ENCODE data around the gene ABHD6.
"Not testable (repeated sequence)": the region's sequence is repeated elsewhere in the genome, so short reads cannot be mapped to it uniquely, and the experiment has no call there.

Gene ABHD6

DNA sequence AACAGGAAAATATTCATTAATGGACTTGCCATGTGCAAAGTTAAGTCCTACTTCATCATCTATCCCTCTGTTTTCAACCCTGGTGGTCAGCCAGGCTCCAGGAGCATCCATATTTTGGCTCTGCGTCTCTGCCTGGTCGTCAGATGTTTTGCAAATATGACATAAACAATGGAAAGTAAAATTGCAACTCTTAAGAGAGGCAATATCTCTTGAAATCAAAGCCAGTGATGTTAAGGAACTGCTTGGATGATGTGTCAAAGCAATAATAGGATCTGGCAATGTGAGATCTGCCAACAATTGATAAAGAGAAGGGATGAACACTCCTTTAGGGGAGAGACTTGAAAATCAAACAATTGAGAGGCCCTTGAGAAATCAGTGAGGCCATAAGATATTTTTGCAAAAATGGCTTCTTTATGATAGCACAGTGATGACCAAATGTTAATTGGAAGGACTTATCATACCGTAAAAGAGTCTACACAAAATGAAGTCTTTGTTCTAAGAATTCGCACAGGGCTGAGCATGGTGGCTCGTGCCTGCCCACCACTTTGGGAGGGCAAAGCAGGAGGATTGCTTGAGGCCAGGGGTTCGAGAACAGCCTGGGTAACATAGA lies 6.5 kb downstream of the ABHD6 start:
- DNase-seq: no peak

DNA sequence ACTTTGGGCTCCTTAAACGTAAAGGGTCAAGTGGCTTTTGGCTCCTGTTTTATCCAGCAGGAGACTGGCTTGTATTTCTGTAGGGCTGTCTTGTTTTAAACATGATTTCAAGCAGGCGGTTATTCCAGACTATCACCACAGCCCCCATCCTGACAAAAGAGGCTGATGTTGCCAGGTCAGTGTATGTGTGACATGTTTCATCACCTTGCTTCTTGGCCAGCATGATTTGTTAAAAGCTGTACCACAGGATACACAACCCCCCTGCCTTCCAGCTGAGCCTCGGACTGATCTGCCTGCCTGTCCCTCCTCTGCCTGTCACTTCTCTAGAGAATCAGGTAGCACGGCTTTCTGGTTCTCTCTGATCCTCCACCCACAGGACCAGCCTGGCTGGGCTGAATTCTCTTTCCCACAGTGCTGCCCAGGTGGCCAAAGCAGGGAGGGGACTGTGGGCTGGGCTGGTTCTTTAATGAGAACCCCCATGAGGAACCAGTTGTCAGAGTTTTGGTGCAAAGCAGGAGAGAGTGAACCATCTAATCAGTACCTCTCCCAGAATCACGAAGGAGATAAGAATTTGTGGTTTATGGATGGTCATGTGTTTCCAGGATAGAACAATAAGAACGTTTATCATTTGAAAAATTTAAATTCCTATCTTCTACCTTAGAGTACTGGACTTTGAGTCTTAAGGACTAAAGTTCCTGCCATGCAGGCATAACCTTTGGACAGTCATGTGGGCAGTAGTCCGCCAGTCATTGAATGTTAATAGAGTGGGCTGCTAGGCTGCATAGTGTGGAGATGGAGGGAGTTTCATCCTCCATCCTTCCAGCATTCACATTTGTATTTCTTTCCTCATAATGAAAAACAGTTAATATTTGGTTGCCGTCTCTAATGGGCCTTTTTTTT lies 8.8 kb downstream of the ABHD6 start:
- no peak for DNase-seq

- no peak for DNase-seq
These were observed 11.9 kb downstream of the ABHD6 start for GRCh38 chr3:58249358-58250092.

DNA sequence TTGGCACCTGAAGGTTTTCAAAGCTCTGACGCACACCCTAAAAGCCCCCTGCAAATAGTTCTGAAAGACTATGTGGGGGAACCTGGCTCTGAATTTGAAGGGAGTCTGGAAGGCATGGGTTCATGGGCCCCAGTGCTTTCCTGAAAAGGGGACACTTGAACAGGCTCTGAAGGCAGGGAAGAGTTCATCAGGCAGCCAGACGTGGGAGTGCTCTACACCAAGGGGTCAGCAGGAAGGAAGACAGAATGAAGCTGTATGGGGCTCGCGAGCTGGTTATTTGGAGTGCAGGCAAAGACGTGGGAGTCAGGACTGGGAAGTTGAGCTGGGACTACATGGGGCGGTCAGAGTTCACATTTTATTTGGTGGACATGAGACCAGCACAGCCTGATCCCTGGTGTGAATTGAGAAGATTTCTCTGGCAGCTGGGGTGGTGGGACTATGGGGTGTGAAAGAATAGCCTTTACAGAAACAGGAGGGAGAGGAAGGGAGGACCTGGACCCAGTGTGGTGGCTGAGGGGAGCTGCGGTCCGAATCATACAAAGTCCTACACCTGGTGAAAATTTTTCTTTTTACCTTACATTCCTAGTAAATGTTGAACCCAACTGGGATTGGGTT lies 12.6 kb downstream of the ABHD6 start:
- DNase-seq: no peak

DNA sequence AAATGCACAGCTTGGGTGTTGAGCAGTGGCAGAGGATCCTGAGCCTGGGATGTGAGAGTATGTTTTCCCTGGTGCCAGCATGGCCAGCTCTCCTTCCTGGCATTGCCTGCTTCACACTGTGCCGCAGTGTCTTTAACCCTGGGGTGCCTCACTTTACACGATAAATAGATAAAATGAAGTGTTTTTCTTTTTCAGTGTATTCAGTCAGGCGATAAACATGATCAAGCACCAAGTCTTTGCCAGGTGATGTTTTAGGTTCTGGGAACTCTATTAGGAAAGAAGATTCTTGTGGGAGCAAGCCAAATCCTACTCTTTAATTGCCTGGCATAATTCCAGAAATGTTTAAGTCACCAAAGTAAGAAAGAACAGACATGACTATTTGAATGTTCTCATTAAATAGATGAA lies 14.0 kb downstream of the ABHD6 start:
- no peak for DNase-seq

DNA sequence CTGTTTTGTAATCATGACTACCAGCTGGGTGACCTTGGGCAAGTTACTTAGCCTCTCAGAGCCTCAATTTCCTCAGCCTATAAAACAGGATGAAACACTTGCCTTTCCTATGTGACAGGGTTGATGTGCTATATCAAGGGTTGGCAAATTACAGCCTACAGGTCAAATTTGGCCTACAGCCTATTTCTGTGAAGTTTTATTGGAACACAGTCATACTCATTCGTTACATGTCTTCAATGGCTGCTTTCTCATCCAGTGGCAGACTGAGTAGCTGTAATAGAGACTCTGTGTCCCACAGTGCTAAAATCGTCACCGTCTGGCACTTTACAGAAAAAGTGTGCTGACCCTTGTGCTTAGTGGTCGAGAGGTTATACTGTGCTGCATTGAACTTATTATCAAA lies 16.6 kb downstream of the ABHD6 start:
- DNase-seq: no peak

DNA sequence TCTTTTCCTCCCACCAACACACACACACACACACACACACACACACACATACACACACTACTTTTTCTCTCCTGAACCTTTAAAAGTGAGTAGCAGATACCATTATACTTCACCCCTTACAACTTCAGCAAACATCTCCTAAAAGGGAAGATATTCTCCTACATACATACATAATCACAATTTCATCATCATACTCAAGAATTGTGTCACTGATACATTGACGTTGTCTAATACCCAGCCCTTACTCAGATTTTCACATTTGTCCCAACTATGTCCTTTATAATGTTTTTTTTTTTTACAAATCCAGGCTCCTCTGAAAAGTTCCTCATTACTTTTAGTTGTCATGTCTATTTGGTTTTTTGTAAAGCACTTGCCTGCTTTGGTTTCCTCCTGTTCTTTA lies 18.5 kb downstream of the ABHD6 start:
- no peak for DNase-seq

DNA sequence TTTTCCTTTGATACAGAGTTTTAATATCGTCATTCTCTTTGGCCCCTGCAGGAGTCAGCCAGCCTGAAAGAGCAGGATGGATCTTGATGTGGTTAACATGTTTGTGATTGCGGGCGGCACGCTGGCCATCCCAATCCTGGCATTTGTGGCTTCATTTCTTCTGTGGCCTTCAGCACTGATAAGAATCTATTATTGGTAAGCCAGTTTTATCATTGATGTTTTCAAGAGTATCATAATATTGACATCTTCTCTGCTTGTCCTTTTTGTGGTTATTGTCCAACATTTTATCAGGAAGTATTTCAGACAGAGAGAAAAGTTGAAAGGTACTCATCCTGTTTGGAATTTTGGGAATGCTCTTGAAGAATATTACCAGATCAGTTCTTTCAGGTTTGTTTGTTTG lies 18.9 kb downstream of the ABHD6 start:
- no peak for DNase-seq

- no peak for DNase-seq
These were observed 20.9 kb downstream of the ABHD6 start for GRCh38 chr3:58258392-58259055.

DNA sequence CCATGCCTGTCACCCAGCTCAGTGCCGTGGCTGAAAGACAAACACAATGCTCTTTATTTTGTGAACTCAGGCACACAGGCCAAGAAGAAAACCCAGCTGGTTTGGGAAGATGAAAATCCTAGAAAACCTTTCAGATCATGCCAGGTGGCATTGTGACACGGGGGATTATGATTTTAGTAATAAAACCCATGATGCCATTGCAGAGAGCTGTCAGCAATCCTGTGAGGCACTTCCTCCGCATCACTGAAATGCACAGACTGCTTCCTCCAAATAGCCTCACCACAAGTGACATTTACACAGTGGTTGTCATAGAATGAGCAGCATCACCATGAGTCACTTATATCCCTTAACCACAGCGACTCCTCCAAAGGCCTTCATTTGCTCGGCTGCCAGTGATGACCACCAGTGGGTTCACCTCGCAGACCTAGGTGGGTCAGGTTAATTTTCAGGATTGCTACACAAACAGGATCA lies 22.7 kb downstream of the ABHD6 start:
- DNase-seq: no peak

- no peak for DNase-seq
These were observed 23.1 kb downstream of the ABHD6 start for GRCh38 chr3:58260733-58261132.

GRCh38 chr3:58261954-58262666 lies 24.5 kb downstream of the ABHD6 start:
- no peak for DNase-seq

DNA sequence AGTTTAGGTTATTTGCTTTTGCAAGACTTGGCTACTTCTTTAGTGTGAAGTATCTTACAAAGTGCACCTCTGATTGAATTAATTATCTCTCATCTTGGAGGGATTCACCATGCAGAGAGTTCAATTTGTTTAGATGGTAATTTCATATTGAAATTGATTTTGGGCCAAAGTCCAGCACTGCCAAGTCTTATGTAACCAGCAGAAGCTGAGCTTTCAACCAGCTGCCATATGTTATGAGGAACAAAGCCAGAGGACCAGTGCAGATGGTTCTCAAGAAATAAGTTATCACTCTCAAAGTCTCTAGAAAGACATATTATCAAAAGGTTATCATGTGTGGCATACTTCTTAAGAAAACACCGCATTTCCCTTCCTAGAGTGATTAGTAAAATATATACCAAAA lies 29.0 kb downstream of the ABHD6 start:
- DNase-seq: no peak

DNA sequence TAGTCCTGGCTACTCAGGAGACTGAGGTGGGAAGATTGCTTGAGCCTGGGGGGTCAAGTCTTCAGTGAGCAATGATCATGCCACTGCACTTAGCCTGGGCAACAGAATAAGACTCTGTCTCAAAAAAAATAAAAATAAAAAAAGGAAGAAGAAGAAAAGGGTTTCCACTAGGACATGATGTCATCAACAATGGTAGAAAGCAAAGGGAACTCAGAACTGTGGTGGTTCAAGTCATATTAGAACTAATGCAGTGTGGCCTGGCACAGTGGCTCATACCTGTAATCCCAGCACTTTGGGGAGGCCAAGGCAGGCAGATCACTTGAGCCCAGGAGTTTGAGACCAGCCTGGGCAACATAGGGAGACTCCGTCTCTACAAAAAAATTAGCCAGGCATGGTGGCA lies 30.0 kb downstream of the ABHD6 start:
- not testable (repeated sequence) for DNase-seq

DNA sequence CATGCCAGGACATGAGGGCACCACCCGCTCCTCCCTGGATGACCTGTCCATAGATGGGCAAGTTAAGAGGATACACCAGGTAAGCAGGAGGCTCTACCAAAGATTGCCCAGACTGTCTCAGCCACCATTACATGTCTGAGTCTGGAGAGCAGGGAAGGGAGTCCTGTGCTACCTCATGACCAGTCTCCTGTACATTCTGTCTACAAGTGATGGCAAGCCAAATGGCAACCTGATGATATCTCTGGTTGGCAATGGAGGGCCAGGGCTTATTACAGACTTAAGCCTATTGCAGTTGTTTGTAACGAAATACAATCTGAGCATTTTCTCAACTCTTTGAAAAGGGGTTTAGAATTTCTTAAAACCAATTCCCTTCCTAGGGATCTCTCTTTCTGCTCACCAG lies 31.8 kb downstream of the ABHD6 start:
- no peak for DNase-seq

- no peak for DNase-seq
These were observed 32.9 kb downstream of the ABHD6 start for GRCh38 chr3:58270485-58270884.

DNA sequence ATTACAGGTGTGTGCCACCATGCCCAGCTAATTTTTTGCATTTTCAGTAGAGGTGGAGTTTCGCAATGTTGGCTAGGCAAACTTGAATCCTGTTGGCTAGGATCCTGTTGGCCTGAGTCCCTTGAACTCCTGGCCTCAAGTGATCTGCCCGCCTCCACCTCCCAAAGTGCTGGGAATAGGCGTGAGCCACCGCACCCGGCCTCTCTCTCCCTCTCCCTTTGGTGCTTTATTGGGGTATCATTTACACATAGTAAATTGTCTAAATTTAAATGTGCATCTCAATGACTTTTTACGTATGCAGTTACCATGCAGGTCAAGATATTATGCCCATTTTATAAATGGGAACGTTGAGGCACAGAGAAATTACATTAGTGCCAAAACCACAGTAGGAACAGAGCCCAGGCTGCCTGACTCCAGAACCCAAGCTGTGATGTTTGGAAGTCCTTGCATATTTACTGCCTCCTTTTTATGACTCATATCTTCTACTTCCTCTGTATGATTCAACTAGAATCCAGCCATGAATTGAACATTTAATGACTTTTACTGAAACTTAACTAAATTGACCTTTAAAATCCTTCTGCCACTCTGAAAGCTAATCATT lies 34.4 kb downstream of the ABHD6 start:
- DNase-seq: no peak

GRCh38 chr3:58272891-58273290 lies 35.3 kb downstream of the ABHD6 start:
- DNase-seq: no peak

DNA sequence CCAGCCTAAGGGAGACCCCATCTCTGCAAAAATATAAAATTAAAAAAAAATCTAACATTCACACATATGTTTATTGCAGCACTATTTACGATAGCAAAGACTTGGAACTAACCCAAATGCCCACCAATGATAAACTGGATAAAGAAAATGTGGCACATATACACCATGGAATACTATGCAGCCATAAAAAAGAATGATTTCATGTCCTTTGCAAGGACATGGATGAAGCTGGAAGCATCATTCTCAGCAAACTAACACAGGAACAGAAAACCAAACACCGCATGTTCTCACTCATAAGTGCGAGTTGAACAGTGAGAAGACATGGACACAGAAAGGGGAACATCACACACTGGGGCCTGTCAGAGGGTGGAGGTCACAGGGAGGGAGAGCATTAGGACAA lies 35.8 kb downstream of the ABHD6 start:
- not testable (repeated sequence) for DNase-seq

DNA sequence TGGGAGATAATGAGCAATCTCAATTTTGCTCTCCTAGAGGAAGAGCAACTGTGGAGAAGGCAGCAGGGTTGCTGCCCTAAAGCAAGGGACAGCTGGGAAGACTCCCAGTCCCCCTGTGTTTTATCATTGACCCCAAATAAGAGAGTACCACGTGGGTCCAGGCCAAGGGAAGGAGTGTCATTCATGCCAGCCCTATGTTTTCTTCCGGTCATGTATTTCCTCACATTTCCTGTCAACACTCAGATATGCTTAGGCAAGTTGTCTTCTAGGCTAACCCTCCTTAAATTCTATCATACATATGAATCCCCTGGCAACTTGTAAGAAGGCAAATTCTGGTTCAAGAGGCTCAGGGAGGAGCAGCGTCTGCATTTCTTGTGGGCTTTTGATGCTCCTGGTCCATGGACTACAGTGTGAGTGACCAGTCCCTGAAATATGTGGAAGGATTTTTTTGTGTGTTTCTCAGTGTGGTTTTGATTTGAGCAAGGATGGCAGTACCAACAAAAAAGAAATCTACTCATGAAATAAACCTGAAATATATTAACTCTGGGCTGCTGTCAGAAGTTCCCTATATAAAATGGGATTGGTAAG lies 36.5 kb downstream of the ABHD6 start:
- DNase-seq: no peak

DNA sequence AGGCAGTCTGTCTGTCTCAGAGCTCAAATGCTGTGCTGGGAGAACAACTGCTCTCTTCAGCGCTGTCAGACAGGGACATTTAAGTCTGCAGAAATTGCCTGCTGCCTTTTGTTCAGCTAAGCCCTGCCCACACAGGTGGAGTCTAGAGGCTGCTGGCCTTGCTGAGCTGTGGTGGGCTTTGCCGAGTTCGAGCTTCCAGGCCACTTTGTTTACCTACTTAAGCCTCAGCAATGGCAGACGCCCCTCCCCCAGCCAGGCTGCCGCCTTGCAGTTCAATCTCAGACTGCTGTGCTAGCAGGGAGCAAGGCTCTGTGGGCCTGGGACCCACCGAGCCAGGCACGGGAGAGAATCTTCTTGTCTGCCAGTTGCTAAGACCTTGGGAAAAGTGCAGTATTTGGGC lies 43.5 kb downstream of the ABHD6 start:
- no peak for DNase-seq

Data from NCI-H1436 treated with DMSO at 0.1 percent for 48 hours (cell line).